T-helper 2 cell treated with Interferon-gamma antibody and Interleukin-4, amounts not matched to agents 5 μg/mL and 100 μg/mL, for 36 hours (primary cell): ENCODE measurements around the gene ZNF709.
"Not testable (repeated sequence)": the region's sequence is repeated elsewhere in the genome, so short reads cannot be mapped to it uniquely, and the experiment has no call there.

Source experiments
- DNase-seq: peaks from one replicate; pipeline ENCODE4 v3.0.0; 2021; ENCODE audit warnings: low spot score
- H3K27ac Mint-ChIP-seq: one replicate; pipeline ENCODE4 v1.8.0; 2021; ENCODE audit warnings: mild to moderate bottlenecking, mixed read lengths
- H3K27me3 Mint-ChIP-seq: one replicate; pipeline ENCODE4 v1.8.0; 2021; ENCODE audit warnings: low read depth, mixed read lengths
- H3K36me3 Mint-ChIP-seq: one replicate; pipeline ENCODE4 v1.8.0; 2021; ENCODE audit warnings: low read depth, mixed read lengths
- H3K4me1 Mint-ChIP-seq: one replicate; pipeline ENCODE4 v1.8.0; 2021; ENCODE audit warnings: low read depth, mixed read lengths
- H3K4me3 Mint-ChIP-seq: one replicate; pipeline ENCODE4 v1.8.0; 2022; ENCODE audit warnings: mild to moderate bottlenecking, moderate library complexity, mixed read lengths
- H3K9me3 Mint-ChIP-seq: one replicate; pipeline ENCODE4 v1.8.0; 2021; ENCODE audit warnings: mixed read lengths

Gene ZNF709

GRCh38 chr19:12484371-12485051 is at the start of gene ZNF709:
ZNF709 (minus strand) TSS chr19:12484816; CDS start chr19:12484657, 159 bp downstream.
- Mint-ChIP-seq H3K27ac (peak within 1 kb of the TSS; percentile 45), H3K4me1 (peaks cover 21% of the 10 kb centered on the region), H3K9me3 (no peaks in the 10 kb centered on the region), H3K36me3 (no peaks in the 10 kb centered on the region), H3K4me3 (peak within 1 kb of the TSS; percentile 83), H3K27me3 (no peaks in the 10 kb centered on the region)
- peak; percentile 81 for DNase-seq

GRCh38 chr19:12527034-12527836 is 42.6 kb upstream of the ZNF709 start:
- peaks cover 71% of the 10 kb centered on the region for H3K9me3 Mint-ChIP-seq
- no peak overlapping the region for H3K4me3 Mint-ChIP-seq
- no peak overlapping the region for H3K27ac Mint-ChIP-seq
- H3K36me3 Mint-ChIP-seq = peaks cover 80% of the 10 kb centered on the region
- no peak for DNase-seq
- no peaks in the 10 kb centered on the region for H3K27me3 Mint-ChIP-seq
- H3K4me1 Mint-ChIP-seq = no peaks in the 10 kb centered on the region

- Mint-ChIP-seq H3K4me1 (no peaks in the 10 kb centered on the region), H3K4me3 (no peak overlapping the region), H3K9me3 (peaks cover 72% of the 10 kb centered on the region)
Measured at GRCh38 chr19:12526542-12526941, 41.9 kb upstream of the ZNF709 start.

GRCh38 chr19:12521996-12522395 is 37.4 kb upstream of the ZNF709 start:
- no peaks in the 10 kb centered on the region for H3K27me3 Mint-ChIP-seq
- peaks cover 48% of the 10 kb centered on the region for H3K36me3 Mint-ChIP-seq
- no peak overlapping the region for H3K27ac Mint-ChIP-seq
- H3K9me3 Mint-ChIP-seq = peaks cover 65% of the 10 kb centered on the region
- no peak for DNase-seq
- no peak overlapping the region for H3K4me3 Mint-ChIP-seq
- H3K4me1 Mint-ChIP-seq = no peaks in the 10 kb centered on the region

More at GRCh38 chr19:12526542-12526941, 41.9 kb upstream of the ZNF709 start:
- DNase-seq = no peak
- Mint-ChIP-seq H3K27me3 (no peaks in the 10 kb centered on the region), H3K36me3 (peaks cover 80% of the 10 kb centered on the region), H3K27ac (no peak overlapping the region)

- Mint-ChIP-seq H3K36me3 (no peaks in the 10 kb centered on the region), H3K4me3 (no peak overlapping the region), H3K27ac (no peak overlapping the region), H3K27me3 (no peaks in the 10 kb centered on the region), H3K9me3 (peaks cover 48% of the 10 kb centered on the region), H3K4me1 (no peaks in the 10 kb centered on the region)
- DNase-seq = no peak
Measured at GRCh38 chr19:12513531-12514061, 29.0 kb upstream of the ZNF709 start.

GRCh38 chr19:12497032-12497431 is 12.4 kb upstream of the ZNF709 start:
- Mint-ChIP-seq H3K4me1 (peaks cover 10% of the 10 kb centered on the region), H3K4me3 (no peak overlapping the region), H3K27me3 (no peaks in the 10 kb centered on the region), H3K27ac (no peak overlapping the region), H3K9me3 (peaks cover 13% of the 10 kb centered on the region), H3K36me3 (no peaks in the 10 kb centered on the region)
- no peak for DNase-seq

GRCh38 chr19:12496480-12496879 is 11.9 kb upstream of the ZNF709 start:
- Mint-ChIP-seq H3K4me1 (peaks cover 10% of the 10 kb centered on the region), H3K9me3 (peaks cover 15% of the 10 kb centered on the region), H3K36me3 (no peaks in the 10 kb centered on the region), H3K27me3 (no peaks in the 10 kb centered on the region), H3K4me3 (peak overlapping the region; percentile 54), H3K27ac (no peak overlapping the region)
- DNase-seq = no peak

GRCh38 chr19:12495002-12495802 is 10.6 kb upstream of the ZNF709 start:
- Mint-ChIP-seq H3K27me3 (no peaks in the 10 kb centered on the region), H3K4me1 (peaks cover 10% of the 10 kb centered on the region), H3K9me3 (peaks cover 22% of the 10 kb centered on the region), H3K27ac (peak overlapping the region; percentile 78), H3K4me3 (peak overlapping the region; percentile 89), H3K36me3 (no peaks in the 10 kb centered on the region)
- DNase-seq = peak; percentile 89

GRCh38 chr19:12494260-12494860 is 9.7 kb upstream of the ZNF709 start:
- H3K9me3 Mint-ChIP-seq = peaks cover 22% of the 10 kb centered on the region
- no peaks in the 10 kb centered on the region for H3K27me3 Mint-ChIP-seq
- H3K4me3 Mint-ChIP-seq = peak overlapping the region; percentile 43
- H3K36me3 Mint-ChIP-seq = no peaks in the 10 kb centered on the region
- peaks cover 10% of the 10 kb centered on the region for H3K4me1 Mint-ChIP-seq
- no peak overlapping the region for H3K27ac Mint-ChIP-seq
- DNase-seq = no peak

GRCh38 chr19:12486265-12486783 is 1.7 kb upstream of the ZNF709 start:
- H3K9me3 Mint-ChIP-seq, H3K27ac Mint-ChIP-seq, H3K27me3 Mint-ChIP-seq, DNase-seq, H3K36me3 Mint-ChIP-seq, H3K4me3 Mint-ChIP-seq: not testable (repeated sequence)
- peaks cover 21% of the 10 kb centered on the region for H3K4me1 Mint-ChIP-seq

- no peaks in the 10 kb centered on the region for H3K36me3 Mint-ChIP-seq
- H3K4me3 Mint-ChIP-seq = peak overlapping the region; percentile 83
- H3K27me3 Mint-ChIP-seq = no peaks in the 10 kb centered on the region
- peaks cover 4% of the 10 kb centered on the region for H3K9me3 Mint-ChIP-seq
- no peak for DNase-seq
- H3K27ac Mint-ChIP-seq = no peak overlapping the region
- H3K4me1 Mint-ChIP-seq = peaks cover 21% of the 10 kb centered on the region
Measured at GRCh38 chr19:12485571-12485970, 955 bp upstream of the ZNF709 start.

GRCh38 chr19:12485052-12485416 is 418 bp upstream of the ZNF709 start:
- Mint-ChIP-seq H3K36me3 (no peaks in the 10 kb centered on the region), H3K4me3 (peak overlapping the region; percentile 83), H3K9me3 (no peaks in the 10 kb centered on the region), H3K27ac (peak overlapping the region; percentile 45), H3K4me1 (peaks cover 21% of the 10 kb centered on the region), H3K27me3 (no peaks in the 10 kb centered on the region)
- DNase-seq = no peak

GRCh38 chr19:12484011-12484370 is 625 bp downstream of the ZNF709 start:
- H3K27ac Mint-ChIP-seq = no peak overlapping the region
- DNase-seq = no peak
- no peaks in the 10 kb centered on the region for H3K27me3 Mint-ChIP-seq
- H3K36me3 Mint-ChIP-seq = no peaks in the 10 kb centered on the region
- peak overlapping the region; percentile 83 for H3K4me3 Mint-ChIP-seq
- no peaks in the 10 kb centered on the region for H3K9me3 Mint-ChIP-seq
- H3K4me1 Mint-ChIP-seq = peaks cover 21% of the 10 kb centered on the region
